Stimulated activated CD4-positive, alpha-beta T cell treated with anti-CD3 and anti-CD28 coated beads, Interleukin-1b, Interleukin-23, amount 100 ng/mL, for 24 hours (primary cell): ENCODE data around the gene MED16.
A peak's percentile ranks its signal among the peaks of the same experiment; 100 is the strongest.

Experiments
- DNase-seq, 4 experiments: peaks; one replicate each; pipeline ENCODE4 v3.0.0-alpha.2; 2020; ENCODE audit warnings: low read depth in 4 of 4, low spot score in 1 of 4

The MED16 gene

GRCh38 chr19:927780-928401, 34.9 kb upstream of the MED16 start:
- DNase-seq = no peak

DNA sequence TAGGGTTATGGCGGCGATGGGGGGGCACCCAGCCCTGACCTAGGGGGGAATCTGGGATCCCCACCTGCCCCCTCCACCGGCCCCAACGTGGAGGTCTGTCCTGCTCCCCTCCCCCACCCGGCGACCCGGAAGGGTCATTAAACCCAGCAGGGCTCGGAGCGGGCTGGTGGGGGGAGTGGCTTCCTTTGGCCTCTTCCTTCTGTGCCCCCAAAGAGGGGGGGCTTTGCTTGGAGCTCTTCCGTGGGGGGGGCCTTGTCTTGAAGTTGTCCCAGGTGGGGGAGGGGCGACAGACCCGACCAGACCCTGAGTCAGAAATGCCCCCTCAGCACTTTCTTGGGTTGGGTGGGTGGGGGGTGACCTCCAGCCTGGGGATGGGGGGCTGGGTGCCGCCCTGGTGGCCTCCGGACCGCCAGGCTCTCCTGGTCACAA, 34.4 kb upstream of the MED16 start:
- DNase-seq = no peak

GRCh38 chr19:926589-927350, 33.8 kb upstream of the MED16 start:
- peak in 1 of 4 experiments; percentile 50 for DNase-seq

GRCh38 chr19:926323-926588, 33.3 kb upstream of the MED16 start:
- DNase-seq = no peak

DNA sequence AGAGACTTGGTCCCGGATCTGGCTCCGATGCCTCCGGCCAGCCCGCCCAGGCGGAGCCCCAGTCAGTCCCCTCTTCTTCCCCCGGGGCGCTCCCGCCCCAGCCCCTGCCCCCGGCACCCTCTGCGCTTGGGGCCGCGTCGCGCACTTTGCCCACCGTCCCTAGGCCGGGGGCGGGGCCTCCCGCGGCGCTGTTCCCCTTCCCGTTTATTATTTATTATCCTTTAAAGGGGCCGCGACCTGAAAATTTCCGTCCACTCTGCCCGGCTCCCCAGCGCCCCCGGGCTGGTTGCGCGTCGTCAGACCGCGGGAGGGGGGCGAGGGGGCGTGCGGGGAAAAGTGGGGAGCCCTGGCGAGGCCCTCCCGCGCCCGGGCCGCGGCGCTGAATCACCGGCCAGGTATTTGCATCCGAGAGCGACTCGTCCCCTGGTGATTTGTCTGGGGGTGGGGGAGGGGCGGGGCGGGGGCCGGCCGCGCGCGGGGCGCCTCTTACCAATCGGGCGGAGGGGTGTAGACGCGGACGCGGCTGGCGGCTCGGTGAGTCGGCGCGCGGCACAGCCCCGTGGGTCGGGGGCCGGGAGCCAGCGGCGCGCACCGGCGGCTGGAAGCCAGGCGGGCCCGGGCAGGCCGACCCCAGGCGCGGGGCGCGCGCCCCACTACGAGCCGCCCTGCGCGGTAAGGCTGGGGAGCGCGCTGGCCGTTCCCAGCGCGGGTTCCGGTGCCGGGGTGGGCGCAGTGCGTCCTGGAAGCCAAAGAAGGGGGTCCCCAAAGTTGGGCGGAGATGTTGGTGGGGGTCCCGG, 32.7 kb upstream of the MED16 start, which contains the start of gene ARID3A:
TSS of gene ARID3A (plus strand) at position 510 of the 797 bp plus-strand sequence. CDS start 3,494 bp downstream, outside the sequence.
- peak in 2 of 4 experiments; percentile 66 to 69 for DNase-seq

DNA sequence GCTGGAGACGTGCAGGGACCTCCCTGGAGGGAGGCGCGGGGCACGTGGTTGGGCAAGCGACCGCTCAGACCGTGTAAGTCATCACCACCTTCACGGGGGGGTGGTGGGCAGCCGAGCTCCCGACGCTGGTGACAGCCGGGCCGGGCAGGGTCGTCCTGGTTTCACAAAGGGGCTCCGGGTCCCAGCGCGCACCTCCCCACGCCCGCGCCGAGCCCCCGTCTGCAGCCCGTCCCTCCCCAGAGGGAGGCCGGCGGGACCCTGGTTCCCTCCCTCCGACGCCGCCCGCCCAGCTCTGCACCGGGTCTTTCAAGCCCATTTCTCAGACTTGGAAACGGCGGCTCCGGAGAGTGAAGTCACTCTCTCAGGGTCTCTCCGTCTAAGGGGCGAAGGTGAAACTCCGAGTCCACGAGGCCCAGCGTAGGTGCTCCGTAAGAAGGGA, 32.1 kb upstream of the MED16 start:
- DNase-seq = peak in 1 of 4 experiments; percentile 55

DNA sequence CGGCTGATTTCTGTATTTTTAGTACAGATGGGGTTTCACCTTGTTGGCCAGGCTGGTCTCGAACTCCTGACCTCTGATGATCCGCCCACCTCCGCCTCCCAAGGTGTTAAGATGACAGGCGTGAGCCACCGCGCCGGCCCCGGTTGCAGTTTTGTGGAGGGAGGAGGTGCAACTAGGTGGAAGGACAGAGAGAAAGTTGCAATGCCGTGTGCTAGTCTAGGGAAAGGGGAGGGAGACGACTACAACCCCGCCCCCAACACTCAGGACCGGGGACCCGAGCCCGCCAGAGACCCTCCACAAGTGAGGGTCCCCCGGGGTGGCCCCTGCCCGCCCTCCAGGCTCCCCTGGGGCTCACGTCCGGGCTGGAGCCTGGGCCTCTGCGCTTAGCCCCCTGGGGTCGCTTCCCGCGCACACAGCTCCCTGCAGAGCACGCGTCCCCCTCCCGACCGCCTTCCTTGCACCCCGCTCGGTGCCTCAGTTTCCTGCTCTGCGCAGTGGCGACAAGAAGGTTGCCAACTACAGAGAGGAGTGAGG, 31.6 kb upstream of the MED16 start:
- no peak for DNase-seq

DNA sequence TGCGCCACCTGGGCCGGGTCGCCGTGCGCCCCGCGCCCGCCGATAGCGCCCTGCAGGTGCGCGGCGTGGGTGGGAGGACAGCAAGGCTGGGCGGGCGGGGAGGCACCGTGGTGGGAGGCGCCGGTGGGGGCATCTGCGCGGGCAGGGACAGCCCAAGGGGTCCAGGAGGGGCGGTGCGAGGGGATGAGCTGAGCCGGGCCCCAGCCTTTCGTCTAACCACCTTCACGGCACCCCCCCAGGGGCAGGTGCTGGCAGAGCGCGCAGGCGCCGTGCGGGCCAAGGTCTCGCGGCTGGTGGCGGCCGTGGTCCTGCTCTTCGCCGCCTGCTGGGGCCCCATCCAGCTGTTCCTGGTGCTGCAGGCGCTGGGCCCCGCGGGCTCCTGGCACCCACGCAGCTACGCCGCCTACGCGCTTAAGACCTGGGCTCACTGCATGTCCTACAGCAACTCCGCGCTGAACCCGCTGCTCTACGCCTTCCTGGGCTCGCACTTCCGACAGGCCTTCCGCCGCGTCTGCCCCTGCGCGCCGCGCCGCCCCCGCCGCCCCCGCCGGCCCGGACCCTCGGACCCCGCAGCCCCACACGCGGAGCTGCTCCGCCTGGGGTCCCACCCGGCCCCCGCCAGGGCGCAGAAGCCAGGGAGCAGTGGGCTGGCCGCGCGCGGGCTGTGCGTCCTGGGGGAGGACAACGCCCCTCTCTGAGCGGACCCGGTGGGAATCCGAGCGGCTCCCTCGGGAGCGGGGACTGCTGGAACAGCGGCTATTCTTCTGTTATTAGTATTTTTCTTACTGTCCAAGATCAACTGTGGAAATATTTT, 27.3 kb upstream of the MED16 start:
- DNase-seq = no peak

DNA sequence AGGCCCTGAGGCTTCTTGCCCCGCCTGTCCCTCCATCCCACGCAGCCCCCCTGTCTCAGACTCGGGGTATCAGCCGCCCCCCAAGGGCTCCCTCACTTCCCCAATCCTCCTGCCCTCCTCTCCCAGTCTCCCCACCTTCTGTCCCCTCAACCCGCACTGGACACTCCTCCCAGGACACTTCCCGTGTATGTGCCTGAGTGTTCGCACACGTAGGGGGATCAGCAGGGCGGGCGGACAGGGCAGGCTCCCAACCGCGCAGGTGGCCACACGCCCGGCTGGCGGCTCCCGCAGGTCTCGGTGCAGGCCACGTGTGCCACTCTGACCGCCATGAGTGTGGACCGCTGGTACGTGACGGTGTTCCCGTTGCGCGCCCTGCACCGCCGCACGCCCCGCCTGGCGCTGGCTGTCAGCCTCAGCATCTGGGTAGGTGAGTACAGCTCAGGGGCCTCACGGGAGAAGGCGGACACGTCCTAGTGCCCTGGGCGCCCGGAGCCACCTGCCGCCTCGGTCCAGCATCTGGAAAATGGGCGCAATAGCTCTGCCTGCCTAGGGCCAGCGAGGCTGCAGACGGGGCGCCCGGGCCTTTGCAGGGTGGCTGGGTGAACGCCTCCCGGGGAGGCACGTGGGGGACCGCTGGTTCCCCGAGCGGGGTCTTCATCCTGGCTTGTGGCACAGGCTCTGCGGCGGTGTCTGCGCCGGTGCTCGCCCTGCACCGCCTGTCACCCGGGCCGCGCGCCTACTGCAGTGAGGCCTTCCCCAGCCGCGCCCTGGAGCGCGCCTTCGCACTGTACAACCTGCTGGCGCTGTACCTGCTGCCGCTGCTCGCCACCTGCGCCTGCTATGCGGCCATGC, 26.4 kb upstream of the MED16 start:
- DNase-seq = no peak

GRCh38 chr19:918481-919198, 25.7 kb upstream of the MED16 start:
- DNase-seq = no peak

GRCh38 chr19:918152-918437, 25.1 kb upstream of the MED16 start:
- DNase-seq = no peak

- DNase-seq = no peak
Observed at GRCh38 chr19:917323-918151, 24.6 kb upstream of the MED16 start, which contains the start of gene KISS1R. KISS1R (plus strand) TSS chr19:917333; CDS start chr19:917503, 170 bp downstream.

- no peak for DNase-seq
Observed at GRCh38 chr19:916645-917322, 23.8 kb upstream of the MED16 start.

DNA sequence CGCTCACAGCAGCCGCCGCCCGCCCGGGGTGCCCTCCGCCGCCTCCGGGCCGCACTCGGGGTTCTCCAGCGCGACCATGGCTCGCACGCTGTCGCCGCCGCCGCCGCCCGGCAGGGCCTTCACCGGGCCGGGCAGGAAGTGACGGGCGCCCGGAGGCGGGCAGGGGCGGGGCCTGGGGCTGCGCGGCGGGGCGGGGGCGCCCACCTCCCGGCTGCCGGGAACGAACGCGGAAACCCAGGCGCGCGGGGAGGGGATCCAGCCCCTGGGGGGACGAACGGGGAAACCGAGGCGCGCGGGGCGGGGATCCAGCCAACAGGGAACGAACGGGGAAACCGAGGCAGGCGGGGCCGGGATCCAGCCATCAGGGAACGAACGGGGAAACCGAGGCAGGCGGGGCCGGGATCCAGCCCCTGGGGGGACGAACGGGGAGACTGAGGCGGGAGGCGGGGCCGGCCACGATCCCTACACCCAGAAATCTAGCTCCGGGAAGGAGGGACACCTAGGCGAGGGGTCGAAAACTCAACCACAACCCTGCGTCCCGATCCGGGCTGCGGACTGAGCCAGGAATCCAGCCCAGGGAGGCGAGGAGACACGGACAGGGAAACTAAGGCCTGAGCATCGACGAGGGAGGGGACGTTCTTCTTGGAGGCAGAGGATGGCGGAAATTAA, 20.2 kb upstream of the MED16 start, which contains the start of gene R3HDM4:
TSS of gene R3HDM4 (minus strand) at position 140 of the 669 bp plus-strand sequence. CDS start at position 78, 62 bp downstream.
- DNase-seq = peak; percentile 71 to 81 (median 75)

DNA sequence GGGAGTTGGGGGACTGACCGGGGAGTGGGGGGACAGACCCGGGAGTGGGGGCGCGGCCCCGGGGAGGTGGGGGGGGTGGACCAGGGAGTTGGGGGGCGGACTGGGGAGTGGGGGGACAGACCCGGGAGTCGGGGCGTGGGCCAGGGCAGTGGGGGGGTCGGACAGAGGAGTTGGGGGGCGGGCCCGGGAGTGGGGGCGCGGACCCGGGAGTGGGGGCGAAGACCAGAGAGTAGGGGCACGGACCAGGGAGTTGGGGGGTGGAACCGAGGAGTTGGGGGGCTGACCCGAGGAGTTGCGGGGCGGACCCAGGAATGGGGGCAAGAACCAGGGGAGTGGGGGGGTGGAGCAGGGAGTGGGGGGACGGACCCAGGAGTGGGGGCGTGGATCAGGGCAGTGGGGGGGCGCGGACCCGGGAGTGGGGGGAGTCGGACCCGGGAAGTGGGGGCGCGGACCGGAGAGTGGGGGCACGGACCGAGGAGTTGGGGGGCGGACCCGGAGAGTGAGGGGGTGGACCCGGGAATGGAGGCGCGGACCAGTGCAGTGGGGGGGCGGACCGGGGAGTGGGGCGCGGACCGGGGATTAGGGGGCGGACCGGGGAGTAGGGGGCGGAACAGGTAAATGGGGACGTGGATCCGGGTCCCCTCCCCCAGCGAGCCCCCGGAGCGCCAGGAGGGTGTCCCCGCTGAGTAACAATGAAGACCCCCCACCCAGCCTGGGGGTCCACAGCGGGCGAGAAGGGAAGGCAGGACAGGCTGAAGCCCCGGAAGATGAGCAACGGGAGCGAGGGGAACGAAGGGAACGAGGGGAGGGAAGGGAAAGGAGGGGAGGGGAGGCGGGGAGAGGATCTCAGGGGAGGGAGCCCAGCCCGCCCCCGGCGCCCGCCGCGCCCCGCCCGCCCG, 19.4 kb upstream of the MED16 start:
- no peak for DNase-seq
